ENCODE results near the gene SH2D1A. TPM values are rescaled to one million over a fixed set of nuclear protein-coding genes. Genes with fewer than 3 reads are reported as not detected.
"Not testable (repeated sequence)": the region's sequence is repeated elsewhere in the genome, so short reads cannot be mapped to it uniquely, and the experiment has no call there.

Gene SH2D1A
- total RNA-seq, 1 donor from 2014 or later, result not detected

DNA sequence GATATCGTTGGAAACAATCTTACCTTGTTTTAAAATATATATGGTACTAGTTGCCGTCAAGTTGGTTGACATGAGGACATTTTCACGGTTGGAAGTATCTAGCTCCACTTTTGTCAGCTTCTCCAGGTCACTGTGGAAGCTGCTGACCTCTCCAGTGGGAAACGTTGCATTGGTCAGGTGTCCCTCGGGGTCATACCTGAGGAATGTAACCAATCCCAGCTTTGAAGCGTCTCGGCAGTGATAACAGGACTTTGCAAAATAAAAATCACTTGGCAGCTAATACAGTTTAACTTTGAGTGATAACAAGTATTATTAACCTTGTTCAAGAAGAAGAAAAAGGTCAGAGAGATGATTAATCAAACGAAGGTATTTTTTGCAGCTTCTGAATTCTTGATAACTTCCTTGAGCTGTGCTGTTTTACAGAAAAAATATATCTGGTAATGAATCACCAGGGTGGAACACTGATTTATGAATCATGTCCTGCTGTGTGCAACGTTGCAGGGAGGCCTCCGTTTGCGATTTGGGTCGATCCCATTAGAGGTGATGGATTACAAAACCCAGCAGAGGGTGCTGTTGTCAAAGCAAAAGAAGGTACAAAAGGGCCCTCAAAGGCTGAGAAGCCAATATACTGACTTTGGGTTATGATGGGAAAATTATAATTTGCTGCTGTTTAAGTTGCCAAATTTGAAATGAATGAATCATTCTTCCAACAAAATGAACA lies 60.1 kb downstream of the SH2D1A start:
- Histone ChIP-seq H4K20me1 (ENCODE audit: low read depth) (no peaks in the 10 kb centered on the region), H3K36me3 (no peaks in the 10 kb centered on the region), H3K9me3 (ENCODE audit: low read depth) (no peaks in the 10 kb centered on the region), H3K4me3 (no peak overlapping the region), H3F3A (ENCODE audit: low read depth) (no peaks in the 10 kb centered on the region), H3K4me2 (no peak overlapping the region), H3K79me2 (ENCODE audit: low read depth) (no peaks in the 10 kb centered on the region), H3K4me1 (no peaks in the 10 kb centered on the region), H3K9ac (no peak overlapping the region), H3K27me3 (no peaks in the 10 kb centered on the region), H3K27ac (no peak overlapping the region), H2AFZ (replicated peaks) (no peak overlapping the region)
- Mint-ChIP-seq H3K4me3 (no peak overlapping the region), H3K36me3 (no peaks in the 10 kb centered on the region), H3K27me3 (ENCODE audit: insufficient read depth, low read depth) (no peaks in the 10 kb centered on the region), H3K27ac (no peak overlapping the region), H3K4me1 (peaks cover 3% of the 10 kb centered on the region), H3K9me3 (peaks cover 5% of the 10 kb centered on the region)
- DNase-seq (ENCODE audit: low spot score), result peak; percentile 60
- TF ChIP-seq EZH2phosphoT487 (IDR thresholded peaks at IDR 0.05) (no peak), EZH2 (IDR thresholded peaks at IDR 0.05) (no peak)
- TF ChIP-seq, protein P1, sequence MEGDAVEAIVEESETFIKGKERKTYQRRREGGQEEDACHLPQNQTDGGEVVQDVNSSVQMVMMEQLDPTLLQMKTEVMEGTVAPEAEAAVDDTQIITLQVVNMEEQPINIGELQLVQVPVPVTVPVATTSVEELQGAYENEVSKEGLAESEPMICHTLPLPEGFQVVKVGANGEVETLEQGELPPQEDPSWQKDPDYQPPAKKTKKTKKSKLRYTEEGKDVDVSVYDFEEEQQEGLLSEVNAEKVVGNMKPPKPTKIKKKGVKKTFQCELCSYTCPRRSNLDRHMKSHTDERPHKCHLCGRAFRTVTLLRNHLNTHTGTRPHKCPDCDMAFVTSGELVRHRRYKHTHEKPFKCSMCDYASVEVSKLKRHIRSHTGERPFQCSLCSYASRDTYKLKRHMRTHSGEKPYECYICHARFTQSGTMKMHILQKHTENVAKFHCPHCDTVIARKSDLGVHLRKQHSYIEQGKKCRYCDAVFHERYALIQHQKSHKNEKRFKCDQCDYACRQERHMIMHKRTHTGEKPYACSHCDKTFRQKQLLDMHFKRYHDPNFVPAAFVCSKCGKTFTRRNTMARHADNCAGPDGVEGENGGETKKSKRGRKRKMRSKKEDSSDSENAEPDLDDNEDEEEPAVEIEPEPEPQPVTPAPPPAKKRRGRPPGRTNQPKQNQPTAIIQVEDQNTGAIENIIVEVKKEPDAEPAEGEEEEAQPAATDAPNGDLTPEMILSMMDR (IDR thresholded peaks at IDR 0.05), result peak; percentile 64

DNA sequence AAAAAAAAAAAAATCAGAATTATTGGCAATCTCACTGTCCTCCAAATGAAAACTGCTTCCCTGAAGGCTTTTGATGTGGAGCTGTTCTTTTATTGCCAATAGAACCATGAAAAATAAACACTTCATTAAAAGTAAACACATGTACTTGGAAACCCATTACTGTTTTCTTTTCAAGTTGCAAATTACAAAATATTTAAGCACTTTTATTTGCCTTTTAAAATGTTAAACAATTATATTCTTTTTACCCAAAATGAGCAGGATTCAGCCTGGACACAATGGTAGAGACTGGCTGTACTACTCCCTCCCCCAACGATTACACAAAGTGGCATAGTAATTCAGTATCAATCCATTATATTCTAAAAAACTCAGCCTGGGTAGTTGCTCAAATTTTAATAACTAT lies 60.9 kb downstream of the SH2D1A start:
- Histone ChIP-seq H3K4me1 (no peaks in the 10 kb centered on the region), H2AFZ (replicated peaks) (no peak overlapping the region), H3K9me3 (ENCODE audit: low read depth) (no peaks in the 10 kb centered on the region), H3K4me3 (no peak overlapping the region), H3K9ac (no peak overlapping the region), H3K4me2 (no peak overlapping the region), H3K27ac (no peak overlapping the region), H3K36me3 (no peaks in the 10 kb centered on the region), H3K27me3 (no peaks in the 10 kb centered on the region), H3F3A (ENCODE audit: low read depth) (no peaks in the 10 kb centered on the region), H4K20me1 (ENCODE audit: low read depth) (no peaks in the 10 kb centered on the region), H3K79me2 (ENCODE audit: low read depth) (no peaks in the 10 kb centered on the region)
- no peaks in the 10 kb centered on the region for H3K27me3 Mint-ChIP-seq (ENCODE audit: insufficient read depth, low read depth)
- DNase-seq (ENCODE audit: low spot score), result no peak
- H3K4me3 Mint-ChIP-seq, result no peak overlapping the region
- peaks cover 7% of the 10 kb centered on the region for H3K4me1 Mint-ChIP-seq
- TF ChIP-seq, protein P1 (IDR thresholded peaks at IDR 0.05), result no peak
- TF ChIP-seq EZH2phosphoT487 (IDR thresholded peaks at IDR 0.05), result no peak
- no peak for TF ChIP-seq EZH2 (IDR thresholded peaks at IDR 0.05)
- peaks cover 5% of the 10 kb centered on the region for H3K9me3 Mint-ChIP-seq
- H3K36me3 Mint-ChIP-seq, result no peaks in the 10 kb centered on the region
- no peak overlapping the region for H3K27ac Mint-ChIP-seq

DNA sequence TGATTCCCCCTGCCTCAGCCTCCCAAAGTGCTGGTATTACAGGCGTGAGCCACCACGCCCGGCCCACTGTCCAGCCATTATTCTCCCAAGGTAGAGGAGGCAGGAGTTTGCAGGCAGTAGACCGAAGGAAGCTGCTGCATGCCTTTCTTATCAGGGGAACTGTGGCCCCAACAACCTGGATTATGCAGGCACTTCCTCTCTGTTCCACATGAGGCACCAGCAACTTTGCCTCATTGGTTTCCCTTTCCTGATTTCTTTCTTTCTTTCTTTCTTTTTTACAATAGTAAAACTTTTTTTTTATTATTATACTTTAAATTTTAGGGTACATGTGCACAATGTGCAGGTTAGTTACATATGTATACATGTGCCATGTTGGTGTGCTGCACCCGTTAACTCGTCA lies 62.0 kb downstream of the SH2D1A start:
- H3K36me3 ChIP-seq; H3K4me1 Mint-ChIP-seq; H3K79me2 ChIP-seq (ENCODE audit: low read depth); H3K36me3 Mint-ChIP-seq; H3K27me3 ChIP-seq; H3K9me3 ChIP-seq (ENCODE audit: low read depth); H3K4me1 ChIP-seq; DNase-seq (ENCODE audit: low spot score); H3K9me3 Mint-ChIP-seq; H3K4me2 ChIP-seq; H3K27ac Mint-ChIP-seq; H3K27me3 Mint-ChIP-seq (ENCODE audit: insufficient read depth, low read depth); H3K9ac ChIP-seq; H2AFZ ChIP-seq (replicated peaks); H3K4me3 Mint-ChIP-seq; H3F3A ChIP-seq (ENCODE audit: low read depth); H3K4me3 ChIP-seq; H3K27ac ChIP-seq; H4K20me1 ChIP-seq (ENCODE audit: low read depth): not testable (repeated sequence)

DNA sequence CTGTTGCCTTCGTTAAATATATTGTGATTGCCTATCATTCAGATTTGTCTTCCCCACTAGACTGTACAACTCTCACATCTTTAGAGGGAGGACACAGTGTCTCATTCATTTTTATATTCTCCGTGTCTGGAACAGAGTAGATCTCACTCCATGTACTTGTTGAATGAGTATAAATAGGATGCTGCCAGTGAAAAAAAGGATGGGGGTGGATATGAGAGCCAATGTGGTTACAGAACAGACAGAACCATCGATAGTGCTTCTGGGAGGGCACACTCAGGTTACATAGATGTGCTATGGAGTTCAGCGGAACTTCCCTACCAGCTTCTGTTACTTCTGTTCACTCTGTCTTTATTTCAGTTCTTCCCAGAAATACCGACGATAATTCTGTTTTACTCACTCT lies 66.9 kb downstream of the SH2D1A start:
- no peaks in the 10 kb centered on the region for H3K36me3 Mint-ChIP-seq
- no peak overlapping the region for H2AFZ ChIP-seq (replicated peaks)
- peaks cover 4% of the 10 kb centered on the region for H3K9me3 Mint-ChIP-seq
- no peaks in the 10 kb centered on the region for H3K4me1 ChIP-seq
- H3K27me3 ChIP-seq, result no peaks in the 10 kb centered on the region
- no peak for DNase-seq (ENCODE audit: low spot score)
- H3K79me2 ChIP-seq (ENCODE audit: low read depth), result no peaks in the 10 kb centered on the region
- no peak overlapping the region for H3K4me3 Mint-ChIP-seq
- no peak overlapping the region for H3K27ac ChIP-seq
- no peak overlapping the region for H3K9ac ChIP-seq
- H3K4me2 ChIP-seq, result no peak overlapping the region
- no peak for TF ChIP-seq EZH2 (IDR thresholded peaks at IDR 0.05)
- H3K27ac Mint-ChIP-seq, result no peak overlapping the region
- peaks cover 4% of the 10 kb centered on the region for H3K4me1 Mint-ChIP-seq
- H3K36me3 ChIP-seq, result no peaks in the 10 kb centered on the region
- no peak overlapping the region for H3K4me3 ChIP-seq
- no peaks in the 10 kb centered on the region for H3K9me3 ChIP-seq (ENCODE audit: low read depth)
- H3F3A ChIP-seq (ENCODE audit: low read depth), result no peaks in the 10 kb centered on the region
- peaks cover 2% of the 10 kb centered on the region for H3K27me3 Mint-ChIP-seq (ENCODE audit: insufficient read depth, low read depth)
- no peaks in the 10 kb centered on the region for H4K20me1 ChIP-seq (ENCODE audit: low read depth)
